C4-2B (cell line): Measurements from ENCODE around the gene LMAN1L.

ENCODE experiments used
- ZFX ChIP-seq: fragments of 450-650 bp; IDR thresholded peaks from 2 replicates; pipeline ENCODE4 v1.6.1; 2017
- TF ChIP-seq, protein P1 (sequence below): fragments of 450-650 bp; conservative IDR thresholded peaks from 2 replicates; pipeline ENCODE4 v1.5.1; 2017; ENCODE audit warnings: mild to moderate bottlenecking

DNA sequence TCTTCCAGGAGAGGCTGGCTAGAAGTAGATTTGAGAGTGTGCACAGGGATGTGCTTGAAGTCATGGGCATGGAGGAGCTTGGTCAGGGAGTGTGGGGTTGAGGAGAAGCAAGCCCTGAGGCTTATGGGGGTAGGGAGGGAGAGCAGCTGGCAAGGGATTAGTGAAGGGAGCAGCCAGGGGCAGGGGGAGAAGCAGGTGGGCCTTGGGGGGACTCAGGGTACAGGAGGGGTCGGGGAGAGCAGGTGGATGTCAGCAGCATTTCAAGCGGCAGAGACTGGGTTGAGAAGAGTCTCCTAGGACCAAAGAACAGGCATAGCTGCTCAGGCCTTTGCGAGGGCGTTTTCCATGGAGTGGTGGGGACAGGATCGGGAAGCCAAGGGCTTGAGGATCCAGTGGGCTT is 3.4 kb upstream of the LMAN1L start:
- TF ChIP-seq, protein P1, sequence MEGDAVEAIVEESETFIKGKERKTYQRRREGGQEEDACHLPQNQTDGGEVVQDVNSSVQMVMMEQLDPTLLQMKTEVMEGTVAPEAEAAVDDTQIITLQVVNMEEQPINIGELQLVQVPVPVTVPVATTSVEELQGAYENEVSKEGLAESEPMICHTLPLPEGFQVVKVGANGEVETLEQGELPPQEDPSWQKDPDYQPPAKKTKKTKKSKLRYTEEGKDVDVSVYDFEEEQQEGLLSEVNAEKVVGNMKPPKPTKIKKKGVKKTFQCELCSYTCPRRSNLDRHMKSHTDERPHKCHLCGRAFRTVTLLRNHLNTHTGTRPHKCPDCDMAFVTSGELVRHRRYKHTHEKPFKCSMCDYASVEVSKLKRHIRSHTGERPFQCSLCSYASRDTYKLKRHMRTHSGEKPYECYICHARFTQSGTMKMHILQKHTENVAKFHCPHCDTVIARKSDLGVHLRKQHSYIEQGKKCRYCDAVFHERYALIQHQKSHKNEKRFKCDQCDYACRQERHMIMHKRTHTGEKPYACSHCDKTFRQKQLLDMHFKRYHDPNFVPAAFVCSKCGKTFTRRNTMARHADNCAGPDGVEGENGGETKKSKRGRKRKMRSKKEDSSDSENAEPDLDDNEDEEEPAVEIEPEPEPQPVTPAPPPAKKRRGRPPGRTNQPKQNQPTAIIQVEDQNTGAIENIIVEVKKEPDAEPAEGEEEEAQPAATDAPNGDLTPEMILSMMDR: no peak
- no peak for TF ChIP-seq ZFX
